ENCODE data around the gene STX1B.
A peak's percentile ranks its signal among the peaks of the same experiment; 100 is the strongest.
"Not testable (repeated sequence)": the region's sequence is repeated elsewhere in the genome, so short reads cannot be mapped to it uniquely, and the experiment has no call there.

The STX1B gene

GRCh38 chr16:31010585-31011325 lies at the start of gene STX1B:
TSS of gene STX1B (minus strand) at chr16:31010638. CDS start at chr16:31010396, 242 bp downstream.
- no peak for DNase-seq

GRCh38 chr16:31055613-31056012 lies 45.2 kb upstream of the STX1B start:
- no peak for DNase-seq

- DNase-seq = no peak
These were observed 41.7 kb upstream of the STX1B start for GRCh38 chr16:31052114-31052513.

- DNase-seq = no peak
These were observed 40.0 kb upstream of the STX1B start for GRCh38 chr16:31050280-31051030.

GRCh38 chr16:31043898-31044481 lies 33.6 kb upstream of the STX1B start:
- no peak for DNase-seq

- DNase-seq = no peak
These were observed 32.9 kb upstream of the STX1B start for GRCh38 chr16:31043352-31043751.

GRCh38 chr16:31042866-31043265 lies 32.4 kb upstream of the STX1B start:
- DNase-seq = no peak

GRCh38 chr16:31038993-31039392 lies 28.6 kb upstream of the STX1B start:
- no peak for DNase-seq

- no peak for DNase-seq
These were observed 26.3 kb upstream of the STX1B start for GRCh38 chr16:31036691-31037090.

- DNase-seq = peak; percentile 77
These were observed 23.5 kb upstream of the STX1B start for GRCh38 chr16:31033709-31034492.

- peak; percentile 95 for DNase-seq
These were observed 22.6 kb upstream of the STX1B start, which contains the start of gene STX4 for GRCh38 chr16:31032736-31033708. TSS of gene STX4 (plus strand) at chr16:31033558. CDS start at chr16:31033806, 248 bp downstream.

GRCh38 chr16:31031276-31031675 lies 20.8 kb upstream of the STX1B start:
- DNase-seq = no peak

GRCh38 chr16:31029272-31029671 lies 18.8 kb upstream of the STX1B start:
- DNase-seq = no peak

- no peak for DNase-seq
These were observed 14.9 kb upstream of the STX1B start for GRCh38 chr16:31025339-31025738.

GRCh38 chr16:31023627-31024226 lies 13.3 kb upstream of the STX1B start:
- DNase-seq = no peak

GRCh38 chr16:31023252-31023602 lies 12.8 kb upstream of the STX1B start:
- no peak for DNase-seq

GRCh38 chr16:31022544-31023251 lies 12.3 kb upstream of the STX1B start:
- no peak for DNase-seq

- DNase-seq = no peak
These were observed 10.1 kb upstream of the STX1B start for GRCh38 chr16:31020536-31020935.

GRCh38 chr16:31017756-31018155 lies 7.3 kb upstream of the STX1B start:
- not testable (repeated sequence) for DNase-seq

GRCh38 chr16:31016018-31016417 lies 5.6 kb upstream of the STX1B start:
- DNase-seq = no peak

GRCh38 chr16:31013292-31013691 lies 2.9 kb upstream of the STX1B start:
- DNase-seq = not testable (repeated sequence)

Measured in NCI-H510A (cell line).